Stimulated activated CD8-positive, alpha-beta memory T cell treated with anti-CD3 and anti-CD28 coated beads, Interleukin-7, amount 100 ng/mL, for 4 hours (primary cell): ENCODE measurements around the gene RFTN1.

Experiments
- DNase-seq, 2 donors: peaks; one replicate each; pipeline ENCODE4 v3.0.0-alpha.2; 2020; ENCODE audit warnings: low read depth in 2 of 2

RFTN1 gene

GRCh38 chr3:16307832-16308531 lies 205.5 kb downstream of the RFTN1 start:
- no peak for DNase-seq

- peak; percentile 27 to 42 for DNase-seq
These were observed 208.4 kb downstream of the RFTN1 start for GRCh38 chr3:16305111-16305541.

- DNase-seq, result no peak
These were observed 209.2 kb downstream of the RFTN1 start for GRCh38 chr3:16304061-16305010.

- no peak for DNase-seq
These were observed 210.4 kb downstream of the RFTN1 start for GRCh38 chr3:16303037-16303575.

GRCh38 chr3:16302082-16302631 lies 211.3 kb downstream of the RFTN1 start:
- DNase-seq, result no peak

GRCh38 chr3:16301507-16301906 lies 212.0 kb downstream of the RFTN1 start:
- no peak for DNase-seq

- peak in 1 of 2 donors; percentile 43 for DNase-seq
These were observed 212.6 kb downstream of the RFTN1 start for GRCh38 chr3:16300881-16301359.

- DNase-seq, result no peak
These were observed 213.2 kb downstream of the RFTN1 start for GRCh38 chr3:16300307-16300706.

GRCh38 chr3:16299746-16300145 lies 213.8 kb downstream of the RFTN1 start:
- DNase-seq, result no peak

- no peak for DNase-seq
These were observed 214.6 kb downstream of the RFTN1 start for GRCh38 chr3:16298891-16299290.

- no peak for DNase-seq
These were observed 215.3 kb downstream of the RFTN1 start for GRCh38 chr3:16297997-16298885.

- DNase-seq, result no peak
These were observed 218.1 kb downstream of the RFTN1 start for GRCh38 chr3:16295298-16295890.

GRCh38 chr3:16294844-16295243 lies 218.7 kb downstream of the RFTN1 start:
- DNase-seq, result no peak

GRCh38 chr3:16290827-16291196 lies 222.7 kb downstream of the RFTN1 start:
- no peak for DNase-seq

- no peak for DNase-seq
These were observed 223.3 kb downstream of the RFTN1 start for GRCh38 chr3:16290007-16290826.

GRCh38 chr3:16289144-16289889 lies 224.2 kb downstream of the RFTN1 start:
- no peak for DNase-seq

GRCh38 chr3:16288664-16289063 lies 224.8 kb downstream of the RFTN1 start:
- DNase-seq, result no peak

- DNase-seq, result no peak
These were observed 226.6 kb downstream of the RFTN1 start for GRCh38 chr3:16286751-16287543.
